IMR-90 (cell line): Measurements from ENCODE around the gene LMTK2. TPM values are rescaled to one million over a fixed set of nuclear protein-coding genes. Genes with fewer than 3 reads are reported as not detected.

Source experiments
- ATAC-seq: fragments of 200-7000 bp; cut with Tn5 transposase; 2 replicates; pipeline ENCODE4 v1.9.1; 2020; ENCODE audit warnings: low read depth, mild to moderate bottlenecking, moderate library complexity
- BruUV-seq: library from RNA; stranded (reverse); fragments of 400-500 nt; replicated peaks from 2 replicates; lab custom pipeline; 2021; lab: Mats Ljungman, UMichigan
- CTCF ChIA-PET: fragments of 300-600 bp; formaldehyde crosslinking; extraction: SDS; loops from one replicate; lab custom pipeline; 2021; ENCODE audit warnings: antibody characterized with exemption; lab: Yijun Ruan, JAX
- POLR2A ChIA-PET: fragments of 300-600 bp; sonication (Branson Sonifier 250); formaldehyde crosslinking; loops from one replicate; lab custom pipeline; 2022; ENCODE audit warnings: antibody characterized with exemption; ENCODE audit not compliant: unreplicated experiment; lab: Charles Lee
- DNase-seq: peaks from one replicate; pipeline ENCODE4 v3.0.0; 2013
- H2AFZ ChIP-seq: replicated peaks from 2 replicates; pipeline ENCODE3; 2013; ENCODE audit warnings: low read length, mild to moderate bottlenecking; ENCODE audit not compliant: poor library complexity
- H2AK5ac ChIP-seq: 2 replicates; pipeline ENCODE4 v1.6.1; 2013; ENCODE audit warnings: low read depth, low read length, inconsistent platforms
- H2AK9ac ChIP-seq: replicated peaks from 2 replicates; pipeline ENCODE3; 2013; ENCODE audit warnings: mild to moderate bottlenecking, low read depth, low read length, moderate library complexity; ENCODE audit not compliant: poor library complexity
- H2BK120ac ChIP-seq: 2 replicates; pipeline ENCODE4 v1.6.1; 2013; ENCODE audit warnings: low read depth, low read length, inconsistent platforms
- H2BK15ac ChIP-seq: 3 replicates; pipeline ENCODE4 v1.6.1; 2013; ENCODE audit warnings: low read depth, low read length, inconsistent platforms
- H2BK20ac ChIP-seq: 2 replicates; pipeline ENCODE4 v1.6.1; 2013; ENCODE audit warnings: low read depth, mild to moderate bottlenecking, inconsistent platforms, low read length, moderate library complexity
- H2BK5ac ChIP-seq: 2 replicates; pipeline ENCODE4 v1.6.1; 2013; ENCODE audit warnings: mild to moderate bottlenecking, low read depth, low read length, inconsistent platforms; ENCODE audit not compliant: poor library complexity, severe bottlenecking
- H3K14ac ChIP-seq: replicated peaks from 2 replicates; pipeline ENCODE4 v1.6.1; 2013; ENCODE audit warnings: low read depth, low read length, inconsistent platforms
- H3K18ac ChIP-seq: 2 replicates; pipeline ENCODE4 v1.6.1; 2013; ENCODE audit warnings: low read depth, low read length, control low read depth
- H3K23ac ChIP-seq: 2 replicates; pipeline ENCODE4 v1.6.1; 2013; ENCODE audit warnings: low read depth, low read length, inconsistent platforms
- H3K27ac ChIP-seq: 2 replicates; pipeline ENCODE4 v1.5.1; 2013; ENCODE audit warnings: mild to moderate bottlenecking, control low read depth, low read length; ENCODE audit not compliant: insufficient read depth
- H3K27me3 ChIP-seq: 2 replicates; pipeline ENCODE4 v1.6.1; 2013; ENCODE audit warnings: low read length; ENCODE audit not compliant: control insufficient read depth, insufficient read depth
- H3K36me3 ChIP-seq: 2 replicates; pipeline ENCODE4 v1.6.1; 2013; ENCODE audit warnings: low read length, mixed read lengths; ENCODE audit not compliant: control insufficient read depth, insufficient read depth
- H3K4ac ChIP-seq: 2 replicates; pipeline ENCODE4 v1.6.1; 2013; ENCODE audit warnings: low read depth, low read length, inconsistent platforms
- H3K4me1 ChIP-seq: 2 replicates; pipeline ENCODE4 v1.6.1; 2013; ENCODE audit warnings: low read length, mixed read lengths; ENCODE audit not compliant: control insufficient read depth, insufficient read depth
- H3K4me2 ChIP-seq: 2 replicates; pipeline ENCODE4 v1.6.1; 2013; ENCODE audit warnings: low read depth, mild to moderate bottlenecking, control low read depth, low read length, moderate library complexity
- H3K4me3 ChIP-seq: 2 replicates; pipeline ENCODE4 v1.5.1; 2013; ENCODE audit warnings: low read depth, mild to moderate bottlenecking, control low read depth, low read length, moderate library complexity; ENCODE audit not compliant: insufficient read depth
- H3K56ac ChIP-seq: 2 replicates; pipeline ENCODE4 v1.6.1; 2013; ENCODE audit warnings: low read length, inconsistent platforms; ENCODE audit not compliant: insufficient read depth; ENCODE audit errors: extremely low read depth
- H3K79me1 ChIP-seq, 2 experiments: 2 replicates each; pipeline ENCODE4 v1.6.1; 2013; ENCODE audit warnings: low read length in 2 of 2, inconsistent platforms in 1 of 2, low read depth in 1 of 2
- H3K9ac ChIP-seq: 2 replicates; pipeline ENCODE4 v1.6.1; 2013; ENCODE audit warnings: low read depth, low read length, control low read depth
- H3K9me1 ChIP-seq: 2 replicates; pipeline ENCODE4 v1.6.1; 2013; ENCODE audit warnings: low read length, inconsistent platforms; ENCODE audit not compliant: insufficient read depth
- H3K9me3 ChIP-seq: 2 replicates; pipeline ENCODE4 v1.6.1; 2013; ENCODE audit warnings: low read length; ENCODE audit not compliant: control insufficient read depth, insufficient read depth
- H4K20me1 ChIP-seq: 2 replicates; pipeline ENCODE4 v1.6.1; 2013; ENCODE audit warnings: low read length, inconsistent platforms; ENCODE audit not compliant: insufficient read depth
- H4K5ac ChIP-seq: 2 replicates; pipeline ENCODE4 v1.6.1; 2013; ENCODE audit warnings: mild to moderate bottlenecking, low read depth, low read length, control low read depth
- H4K8ac ChIP-seq, 2 experiments: 2 replicates each; pipeline ENCODE4 v1.6.1; 2013; ENCODE audit warnings: low read depth in 2 of 2, low read length in 2 of 2, control low read depth in 1 of 2, inconsistent platforms in 1 of 2
- H4K91ac ChIP-seq: 2 replicates; pipeline ENCODE4 v1.6.1; 2013; ENCODE audit warnings: low read depth, low read length, inconsistent platforms; ENCODE audit not compliant: insufficient read depth
- BHLHE40 ChIP-seq: fragments of 150-350 bp; IDR thresholded peaks from 2 replicates; pipeline ENCODE4 v1.6.1; 2016; ENCODE audit warnings: mild to moderate bottlenecking, low read depth, low read length
- CEBPB ChIP-seq: IDR thresholded peaks from 2 replicates; pipeline ENCODE4 v1.6.1; 2012; ENCODE audit warnings: low read depth, low read length, improper control_type of control experiment
- CHD1 ChIP-seq: IDR thresholded peaks from 2 replicates; pipeline ENCODE4 v1.6.1; 2012; ENCODE audit warnings: low read depth, low read length, improper control_type of control experiment
- CTCF ChIP-seq: conservative IDR thresholded peaks from 2 replicates; pipeline ENCODE4 v1.5.1; 2012; ENCODE audit warnings: mild to moderate bottlenecking, low read depth, low read length, improper control_type of control experiment
- MAFK ChIP-seq: IDR thresholded peaks from 2 replicates; pipeline ENCODE4 v1.6.1; 2012; ENCODE audit warnings: low read depth, low read length, improper control_type of control experiment
- MAZ ChIP-seq: IDR thresholded peaks from 2 replicates; pipeline ENCODE4 v1.6.1; 2012; ENCODE audit warnings: low read depth, mild to moderate bottlenecking, low read length, improper control_type of control experiment, moderate library complexity, borderline replicate concordance
- MXI1 ChIP-seq: IDR thresholded peaks from 2 replicates; pipeline ENCODE4 v1.6.1; 2012; ENCODE audit warnings: low read depth, mild to moderate bottlenecking, low read length, moderate library complexity, borderline replicate concordance
- RCOR1 ChIP-seq: IDR thresholded peaks from 2 replicates; pipeline ENCODE4 v1.6.1; 2012; ENCODE audit warnings: mild to moderate bottlenecking, low read length, improper control_type of control experiment; ENCODE audit not compliant: insufficient replicate concordance
- WGBS, 2 experiments: methylation state at CpG; one replicate each; pipeline versions ENCODE4 v1.1.5 to v1.1.7; 2013; ENCODE audit warnings: missing lambda C conversion rate in 2 of 2; ENCODE audit not compliant: insufficient read length in 1 of 2; ENCODE audit errors: extremely low coverage in 2 of 2; 5-methylcytosine and 5-hydroxymethylcytosine counted together
- dilution Hi-C: fragments of 300-500 bp; cut with HindIII; formaldehyde crosslinking; loops from one replicate; pipeline ENCODE4 v1.14.3; 2018; ENCODE audit warnings: low sequenced_read_pairs; ENCODE audit not compliant: unreplicated experiment
- in situ Hi-C: fragments of 300-500 bp; cut with MboI; formaldehyde crosslinking; loops from 3 replicates; pipeline ENCODE4 v1.14.3; 2019; ENCODE audit warnings: low sequenced_read_pairs, inconsistent platforms, mixed read lengths
- intact Hi-C: fragments of 100-400 bp; cut with micrococcal nuclease; formaldehyde crosslinking; loops from 2 replicates; pipeline ENCODE4 v1.10.0; 2022
- polyA plus RNA-seq, 3 experiments: library from polyadenylated mRNA; depleted of rRNA; stranded (reverse); fragments of >200 nt; gene quantifications; 2 replicates each; pipeline ENCODE4 v1.2.3, GENCODE V29; 2012; ENCODE audit warnings: low replicate concordance in 1 of 3
- total RNA-seq: library from RNA; depleted of rRNA; stranded (reverse); fragments of >200 nt; gene quantifications from 2 replicates; pipeline ENCODE4 v1.2.3, GENCODE V29; 2012
- TF ChIP-seq, protein P1 (sequence below): fragments of 150-350 bp; IDR thresholded peaks from 2 replicates; pipeline ENCODE4 v1.6.1; 2016; ENCODE audit warnings: low read depth, mild to moderate bottlenecking, low read length, moderate library complexity, borderline replicate concordance
- TF ChIP-seq, protein P2 (sequence below): fragments of 150-350 bp; IDR thresholded peaks from 2 replicates; pipeline ENCODE4 v1.6.1; 2017; ENCODE audit warnings: mild to moderate bottlenecking, antibody characterized with exemption, low read length, low read depth

The LMTK2 gene
- total and polyA plus RNA-seq, 2 of the 4 experiments (the other 2 are of a cell fraction): 4.4 to 5.0 TPM

GRCh38 chr7:98229441-98229840, 122.8 kb downstream of the LMTK2 start:
- TF ChIP-seq MXI1: no peak
- TF ChIP-seq, protein P1, sequence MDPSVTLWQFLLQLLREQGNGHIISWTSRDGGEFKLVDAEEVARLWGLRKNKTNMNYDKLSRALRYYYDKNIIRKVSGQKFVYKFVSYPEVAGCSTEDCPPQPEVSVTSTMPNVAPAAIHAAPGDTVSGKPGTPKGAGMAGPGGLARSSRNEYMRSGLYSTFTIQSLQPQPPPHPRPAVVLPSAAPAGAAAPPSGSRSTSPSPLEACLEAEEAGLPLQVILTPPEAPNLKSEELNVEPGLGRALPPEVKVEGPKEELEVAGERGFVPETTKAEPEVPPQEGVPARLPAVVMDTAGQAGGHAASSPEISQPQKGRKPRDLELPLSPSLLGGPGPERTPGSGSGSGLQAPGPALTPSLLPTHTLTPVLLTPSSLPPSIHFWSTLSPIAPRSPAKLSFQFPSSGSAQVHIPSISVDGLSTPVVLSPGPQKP: no peak
- TF ChIP-seq MAFK: no peak
- no peak for TF ChIP-seq CHD1
- TF ChIP-seq, protein P2, sequence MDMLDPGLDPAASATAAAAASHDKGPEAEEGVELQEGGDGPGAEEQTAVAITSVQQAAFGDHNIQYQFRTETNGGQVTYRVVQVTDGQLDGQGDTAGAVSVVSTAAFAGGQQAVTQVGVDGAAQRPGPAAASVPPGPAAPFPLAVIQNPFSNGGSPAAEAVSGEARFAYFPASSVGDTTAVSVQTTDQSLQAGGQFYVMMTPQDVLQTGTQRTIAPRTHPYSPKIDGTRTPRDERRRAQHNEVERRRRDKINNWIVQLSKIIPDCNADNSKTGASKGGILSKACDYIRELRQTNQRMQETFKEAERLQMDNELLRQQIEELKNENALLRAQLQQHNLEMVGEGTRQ: no peak
- no peak for TF ChIP-seq CEBPB
- TF ChIP-seq RCOR1: no peak
- no peak for TF ChIP-seq BHLHE40
- no peak for TF ChIP-seq CTCF
- no peak for TF ChIP-seq MAZ
- DNase-seq (no peak), ATAC-seq (no peak)
- 87% methylated on average over 10 of the region's 11 CpGs; no CpG with 5 or more reads in 1 of the 2 experiments for WGBS, 2 experiments
- ChIA-PET CTCF (no interaction called here), POLR2A (no interaction called here)
- Histone ChIP-seq H3K14ac (no peak overlapping the region), H2AFZ (no peak overlapping the region), H3K79me1 (no peaks in the 10 kb centered on the region), H4K91ac (no peak overlapping the region), H3K27ac (no peak overlapping the region), H3K9me3 (no peaks in the 10 kb centered on the region), H2AK5ac (no peak overlapping the region), H4K8ac (no peak overlapping the region), H2BK120ac (no peak overlapping the region), H3K4me1 (no peaks in the 10 kb centered on the region), H4K5ac (no peak overlapping the region), H2BK20ac (no peak overlapping the region), H2BK15ac (no peak overlapping the region), H3K9me1 (no peaks in the 10 kb centered on the region), H3K56ac (no peak overlapping the region), H3K4me3 (no peak overlapping the region), H3K4ac (no peak overlapping the region), H3K36me3 (peaks cover 41% of the 10 kb centered on the region), H3K23ac (no peak overlapping the region), H3K18ac (no peak overlapping the region), H2BK5ac (no peak overlapping the region), H3K27me3 (no peaks in the 10 kb centered on the region), H3K9ac (no peak overlapping the region), H4K20me1 (no peaks in the 10 kb centered on the region), H2AK9ac (no peak overlapping the region), H3K4me2 (no peak overlapping the region)
- dilution Hi-C loops: no loop called here
- intact Hi-C loops: no loop called here
- in situ Hi-C loops: no loop called here
- BruUV-seq: no TSS peak
